Measurements from ENCODE around the gene TPST1. TPM values are rescaled to one million over a fixed set of nuclear protein-coding genes. Genes with fewer than 3 reads are reported as not detected.

Gene TPST1
- total RNA-seq, 1 experiment from 2014 or later: 15.9 TPM

GRCh38 chr7:66237906-66238772 lies 33.0 kb downstream of the TPST1 start:
- H2BK5ac ChIP-seq (ENCODE audit: insufficient read length, low read length): no peak overlapping the region
- H3K14ac ChIP-seq (ENCODE audit: insufficient read depth, low read length): no peak overlapping the region
- no peak for TF ChIP-seq CTCF (conservative IDR thresholded peaks at IDR 0.05)
- no peak overlapping the region for H3K23ac ChIP-seq (ENCODE audit: insufficient read length, low read depth, low read length)
- no peaks in the 10 kb centered on the region for H4K20me1 ChIP-seq (ENCODE audit: control insufficient read depth, insufficient read depth, insufficient read length)
- Mint-ChIP-seq H3K9me3 (peaks cover 0 to 1% of the 10 kb centered on the region in 2 experiments; a peak in 1 of 5 replicates), H3K36me3 (ENCODE audit: insufficient read depth in 1 of 3, low read depth in 3 of 3) (peaks cover 0 to 1% (median under 1%) of the 10 kb centered on the region in 3 experiments; a peak in 2 of 7 replicates), H3K4me1 (peaks cover 12 to 18% of the 10 kb centered on the region in 2 experiments), H3K27me3 (ENCODE audit: low read depth) (no peaks in the 10 kb centered on the region), H3K4me3 (no peak overlapping the region), H3K27ac (no peak overlapping the region)
- H3K56ac ChIP-seq (ENCODE audit: insufficient read length, low read depth, low read length): no peak overlapping the region
- no peaks in the 10 kb centered on the region for H3K23me2 ChIP-seq (ENCODE audit: insufficient read length, low read depth, low read length, poor library complexity, severe bottlenecking)
- no peak for DNase-seq
- no peak overlapping the region for H3K4ac ChIP-seq (ENCODE audit: low read depth, low read length)
- H2BK12ac ChIP-seq (ENCODE audit: insufficient read length, low read depth, low read length): no peak overlapping the region
- H4K91ac ChIP-seq (ENCODE audit: insufficient read length, low read depth, low read length): no peak overlapping the region
- no peak overlapping the region for H3K18ac ChIP-seq (ENCODE audit: insufficient read length, low read depth, low read length)
- no peak overlapping the region for H2BK15ac ChIP-seq (ENCODE audit: low read depth, low read length)
- no peaks in the 10 kb centered on the region for H3K79me1 ChIP-seq (ENCODE audit: insufficient read depth, low read depth, low read length, poor library complexity, severe bottlenecking)
- H2AK5ac ChIP-seq (ENCODE audit: insufficient read length, low read length): no peak overlapping the region
- H4K8ac ChIP-seq (replicated peaks; ENCODE audit: insufficient read length, low read depth, low read length): no peak overlapping the region
- H3K27ac ChIP-seq (ENCODE audit: insufficient read length, low read depth, low read length): no peak overlapping the region
- H3K9me3 ChIP-seq (ENCODE audit: control insufficient read depth, low read depth, low read length): no peaks in the 10 kb centered on the region
- H3K9ac ChIP-seq (ENCODE audit: extremely low read depth, insufficient read length, low read length): no peak overlapping the region
- no peaks in the 10 kb centered on the region for H3K79me2 ChIP-seq (ENCODE audit: insufficient read depth, low read length)
- H2BK120ac ChIP-seq (ENCODE audit: low read depth, low read length, poor library complexity, severe bottlenecking): no peak overlapping the region
- no CpG with 5 or more reads among the region's 6 CpGs for WGBS (ENCODE audit: extremely low coverage, insufficient read length, low lambda C conversion rate)
- no peak overlapping the region for H2BK20ac ChIP-seq (ENCODE audit: low read depth, low read length, poor library complexity, severe bottlenecking)
- no peak overlapping the region for H2AFZ ChIP-seq (ENCODE audit: low read length)
- no peak overlapping the region for H3K4me2 ChIP-seq (ENCODE audit: insufficient read depth, insufficient read length, low read length)
- no peaks in the 10 kb centered on the region for H3K4me1 ChIP-seq (ENCODE audit: insufficient read depth, low read length)
- no peak overlapping the region for H3T11ph ChIP-seq (ENCODE audit: low read length)
- no peaks in the 10 kb centered on the region for H3K27me3 ChIP-seq (ENCODE audit: insufficient read depth, low read length)
- H4K5ac ChIP-seq (ENCODE audit: insufficient read length, low read depth, low read length): no peak overlapping the region
